NT2/D1 (cell line): Measurements from ENCODE around the gene SIX1.

Experiments
- YY1 ChIP-seq: IDR thresholded peaks from 2 replicates; pipeline ENCODE4 v1.6.1; 2011; ENCODE audit not compliant: insufficient read length, insufficient read depth
- ZNF274 ChIP-seq: IDR thresholded peaks from 2 replicates; pipeline ENCODE4 v1.6.1; 2011; ENCODE audit warnings: mild to moderate bottlenecking, low read depth, low read length

- TF ChIP-seq YY1 = no peak
- TF ChIP-seq ZNF274 = no peak
These were observed 26.9 kb downstream of the SIX1 start for GRCh38 chr14:60622210-60622916.
